Gastroesophageal sphincter (tissue), 4 donors: ENCODE measurements around the gene REPS2. TPM values are rescaled to one million over a fixed set of nuclear protein-coding genes. Genes with fewer than 3 reads are reported as not detected.

Experiments used
- ATAC-seq: fragments of 150-250 bp; one replicate; pipeline ENCODE4 v1.9.1; 2016; ENCODE audit warnings: mild to moderate bottlenecking, moderate library complexity
- H3K27ac ChIP-seq, 4 donors: fragments of 200-600 bp; sonication (generic) in 3 of 4; 1 replicate in 3 of 4; 2 replicates in 1 of 4; pipeline ENCODE4 v1.5.1; 2016 to 2019
- H3K27me3 ChIP-seq: fragments of 200-600 bp; sonication (generic); one replicate; pipeline ENCODE4 v1.5.1; 2019
- H3K36me3 ChIP-seq, 2 donors: fragments of 200-600 bp; sonication (generic); one replicate each; pipeline ENCODE4 v1.5.1; 2019; ENCODE audit warnings: control low read depth in 1 of 2
- H3K4me1 ChIP-seq, 3 donors: fragments of 200-600 bp; sonication (generic); 1 replicate in 2 of 3; 2 replicates in 1 of 3; pipeline ENCODE4 v1.5.1; 2016 to 2019; ENCODE audit warnings: control low read depth in 2 of 3
- H3K4me3 ChIP-seq, 2 donors: fragments of 200-600 bp; sonication (generic); one replicate each; pipeline ENCODE4 v1.5.1; 2019; ENCODE audit warnings: mild to moderate bottlenecking in 1 of 2, moderate library complexity in 1 of 2
- H3K9me3 ChIP-seq, 3 donors: fragments of 200-600 bp; sonication (generic); one replicate each; pipeline ENCODE4 v1.5.1; 2017 to 2019; ENCODE audit warnings: control low read depth in 2 of 3
- CTCF ChIP-seq, 4 experiments: fragments of 200-600 bp in 2 of 4; fragments of 450-650 bp in 2 of 4; sonication (generic) in 1 of 4; IDR thresholded peaks; one replicate each; pipeline ENCODE4 v1.5.1; 2017 to 2019; ENCODE audit warnings: antibody characterized with exemption in 4 of 4, mild to moderate bottlenecking in 2 of 4, moderate library complexity in 2 of 4
- EP300 ChIP-seq: sonication (generic); formaldehyde crosslinking; IDR thresholded peaks from one replicate; pipeline ENCODE4 v1.6.1; 2017; ENCODE audit warnings: antibody characterized with exemption, mild to moderate bottlenecking
- POLR2A ChIP-seq, 2 donors: fragments of 450-650 bp; IDR thresholded peaks; one replicate each; pipeline ENCODE4 v1.6.1; 2017; ENCODE audit warnings: antibody characterized with exemption in 2 of 2, mild to moderate bottlenecking in 2 of 2, moderate library complexity in 1 of 2
- POLR2AphosphoS5 ChIP-seq: sonication (generic); formaldehyde crosslinking; IDR thresholded peaks from one replicate; pipeline ENCODE4 v1.6.1; 2017; ENCODE audit warnings: antibody characterized with exemption
- WGBS, 2 donors: methylation state at CpG; one replicate each; pipeline ENCODE4 v1.1.5; 2018; ENCODE audit warnings: low coverage in 1 of 2; 5-methylcytosine and 5-hydroxymethylcytosine counted together
- total RNA-seq, 4 donors: library from RNA; depleted of rRNA; stranded (reverse); fragments of >200 nt; gene quantifications; one replicate each; pipeline ENCODE4 v1.1.0, GENCODE V29; 2016

The REPS2 gene
- total RNA-seq, 4 donors from 2014 or later, result 19.8 to 39.8 (median 24.9) TPM

- H3K27ac ChIP-seq, result no peak overlapping the region
- peak in 1 of 4 experiments; percentile 44 for TF ChIP-seq CTCF (IDR thresholded peaks at IDR 0.05)
- TF ChIP-seq EP300, result no peak
- no peak overlapping the region for H3K4me3 ChIP-seq
- no peak for ATAC-seq
- H3K36me3 ChIP-seq, result no peaks in the 10 kb centered on the region
- H3K27me3 ChIP-seq, result no peaks in the 10 kb centered on the region
- H3K9me3 ChIP-seq, result no peaks in the 10 kb centered on the region
- 50 to 100% methylated on average over 3 to 6 of the region's 8 CpGs for WGBS, 2 donors
- no peaks in the 10 kb centered on the region for H3K4me1 ChIP-seq
Measured at GRCh38 chrX:17007134-17007768, 60.8 kb downstream of the REPS2 start.

GRCh38 chrX:17009856-17010625 lies 63.6 kb downstream of the REPS2 start:
- Histone ChIP-seq H3K27me3 (no peaks in the 10 kb centered on the region), H3K36me3 (no peaks in the 10 kb centered on the region), H3K9me3 (no peaks in the 10 kb centered on the region), H3K4me3 (no peak overlapping the region), H3K4me1 (no peaks in the 10 kb centered on the region), H3K27ac (no peak overlapping the region)
- WGBS, 2 donors, result 69 to 71% methylated on average over 3 of the region's 3 CpGs
- no peak for ATAC-seq
- no peak for TF ChIP-seq EP300
- TF ChIP-seq POLR2A (IDR thresholded peaks at IDR 0.05), result no peak
- TF ChIP-seq POLR2AphosphoS5, result no peak
- TF ChIP-seq CTCF (IDR thresholded peaks at IDR 0.05), result no peak

- no peak for TF ChIP-seq POLR2AphosphoS5
- TF ChIP-seq POLR2A (IDR thresholded peaks at IDR 0.05), result no peak
- no peak for TF ChIP-seq CTCF (IDR thresholded peaks at IDR 0.05)
- TF ChIP-seq EP300, result no peak
- 68 to 73% methylated on average over 2 of the region's 2 CpGs for WGBS, 2 donors
- no peak for ATAC-seq
- Histone ChIP-seq H3K4me1 (no peaks in the 10 kb centered on the region), H3K9me3 (no peaks in the 10 kb centered on the region), H3K36me3 (no peaks in the 10 kb centered on the region), H3K4me3 (no peak overlapping the region), H3K27ac (no peak overlapping the region), H3K27me3 (no peaks in the 10 kb centered on the region)
Measured at GRCh38 chrX:17012465-17012864, 66.0 kb downstream of the REPS2 start.

- 52 to 100% methylated on average over 2 to 3 of the region's 3 CpGs for WGBS, 2 donors
- H3K4me3 ChIP-seq, result no peak overlapping the region
- H3K9me3 ChIP-seq, result no peaks in the 10 kb centered on the region
- no peak for TF ChIP-seq POLR2AphosphoS5
- no peak for TF ChIP-seq CTCF (IDR thresholded peaks at IDR 0.05)
- TF ChIP-seq POLR2A (IDR thresholded peaks at IDR 0.05), result no peak
- TF ChIP-seq EP300, result no peak
- H3K4me1 ChIP-seq, result no peaks in the 10 kb centered on the region
- no peaks in the 10 kb centered on the region for H3K36me3 ChIP-seq
- H3K27me3 ChIP-seq, result no peaks in the 10 kb centered on the region
- H3K27ac ChIP-seq, result no peak overlapping the region
- no peak for ATAC-seq
Measured at GRCh38 chrX:17014216-17014615, 67.8 kb downstream of the REPS2 start.

- no peak overlapping the region for H3K4me3 ChIP-seq
- H3K27me3 ChIP-seq, result no peaks in the 10 kb centered on the region
- TF ChIP-seq CTCF (IDR thresholded peaks at IDR 0.05), result no peak
- TF ChIP-seq EP300, result no peak
- TF ChIP-seq POLR2A (IDR thresholded peaks at IDR 0.05), result no peak
- TF ChIP-seq POLR2AphosphoS5, result no peak
- 54% methylated on average over 4 of the region's 4 CpGs; no CpG with 5 or more reads in 1 of the 2 donors for WGBS, 2 donors
- H3K9me3 ChIP-seq, result no peaks in the 10 kb centered on the region
- H3K27ac ChIP-seq, result no peak overlapping the region
- no peaks in the 10 kb centered on the region for H3K36me3 ChIP-seq
- no peak for ATAC-seq
- H3K4me1 ChIP-seq, result no peaks in the 10 kb centered on the region
Measured at GRCh38 chrX:17017134-17017533, 70.7 kb downstream of the REPS2 start.
